ENCODE measurements around the gene CEP41. TPM values are rescaled to one million over a fixed set of nuclear protein-coding genes. Genes with fewer than 3 reads are reported as not detected.

Gene CEP41
- total and polyA plus RNA-seq, 2 of the 13 experiments (the other 11 are each of a cell fraction or from before 2014, with no cell fraction given), result 8.7 to 9.0 TPM

GRCh38 chr7:130430841-130431666 is 9.8 kb downstream of the CEP41 start:
- 89% methylated on average over 5 of the region's 5 CpGs for WGBS (ENCODE audit: low lambda C conversion rate)
- no peak overlapping the region for H3K4me2 ChIP-seq (ENCODE audit: low read depth, low read length)
- in situ Hi-C loops (cut with HindIII; ENCODE audit: extremely low pct_ligation_motif_present, low pct_unique_long_range_greater_than_20kb), result no loop called here
- no TSS peak for BruUV-seq (replicated peaks)
- H3K79me2 ChIP-seq (ENCODE audit: insufficient read depth, low read length), result no peaks in the 10 kb centered on the region
- no peaks in the 10 kb centered on the region for H3K27me3 ChIP-seq (ENCODE audit: control insufficient read depth in 1 of 2, insufficient read depth in 2 of 2, low read length in 2 of 2)
- no peak overlapping the region for H3K9ac ChIP-seq (ENCODE audit: insufficient read depth, low read depth, low read length)
- no peak overlapping the region for H2AFZ ChIP-seq (ENCODE audit: low read length)
- ATAC-seq (no peak), DNase-seq (ENCODE audit: low spot score) (no peak), FAIRE-seq (no peak)
- H3K4me3 ChIP-seq (replicated peaks in 1 of 3; ENCODE audit: insufficient read depth in 1 of 3, low read depth in 2 of 3, low read length in 3 of 3), result no peak overlapping the region
- POLR2A ChIA-PET, result no interaction called here
- H3K36me3 ChIP-seq (replicated peaks in 1 of 2; ENCODE audit: control insufficient read depth in 1 of 2, insufficient read depth in 2 of 2, low read length in 2 of 2), result no peaks in the 10 kb centered on the region
- no peaks in the 10 kb centered on the region for H4K20me1 ChIP-seq (ENCODE audit: insufficient read depth, low read length)
- TF ChIP-seq GATA4 (IDR thresholded peaks at IDR 0.05; ENCODE audit: borderline replicate concordance, low read depth), result no peak
- no peak for TF ChIP-seq ZSCAN9 (CRISPR knock-in tag; IDR thresholded peaks at IDR 0.05; ENCODE audit: borderline replicate concordance)
- TF ChIP-seq E2F2 (CRISPR knock-in tag; IDR thresholded peaks at IDR 0.05; ENCODE audit: borderline replicate concordance), result no peak
- TF ChIP-seq THRA (CRISPR knock-in tag; IDR thresholded peaks at IDR 0.05; ENCODE audit: borderline replicate concordance), result no peak
- TF ChIP-seq ZBTB7A (CRISPR knock-in tag; IDR thresholded peaks at IDR 0.05), result no peak
- TF ChIP-seq ZNF879 (CRISPR knock-in tag; IDR thresholded peaks at IDR 0.05), result no peak
- TF ChIP-seq ZNF891 (CRISPR knock-in tag; IDR thresholded peaks at IDR 0.05), result no peak
- no peak for TF ChIP-seq ZNF550 (CRISPR knock-in tag; IDR thresholded peaks at IDR 0.05; ENCODE audit: borderline replicate concordance)
- no peak for TF ChIP-seq TERF1 (CRISPR knock-in tag; IDR thresholded peaks at IDR 0.05)
- no peak for TF ChIP-seq ZNF260 (CRISPR knock-in tag; IDR thresholded peaks at IDR 0.05; ENCODE audit: borderline replicate concordance, low read depth)
- no peak for TF ChIP-seq UBTF (CRISPR knock-in tag; IDR thresholded peaks at IDR 0.05)
- intact Hi-C loops (cut with micrococcal nuclease; ENCODE audit: unreplicated experiment), result no loop called here
- CTCF ChIA-PET (ENCODE audit: low intra/inter-chr PET ratio, low total read pairs), result no interaction called here
- H3K4me1 ChIP-seq (ENCODE audit: insufficient read depth, low read length), result no peaks in the 10 kb centered on the region
- no peak overlapping the region for H3K27ac ChIP-seq (ENCODE audit: extremely low read length, insufficient read depth, low read length)
- H3K9me3 ChIP-seq (ENCODE audit: low read length), result no peaks in the 10 kb centered on the region

Measured in HepG2 (cell line).